Endothelial cell of umbilical vein (primary cell): ENCODE measurements around the gene ABCC11. TPM values are rescaled to one million over a fixed set of nuclear protein-coding genes. Genes with fewer than 3 reads are reported as not detected.

Experiments used
- BruUV-seq: library from RNA; stranded (reverse); fragments of 400-500 nt; replicated peaks from 2 replicates; lab custom pipeline; 2021; lab: Mats Ljungman, UMichigan
- CTCF ChIA-PET: fragments of 300-600, 350-600 bp; sonication (Branson Sonifier 250); formaldehyde crosslinking; loops from one replicate; lab custom pipeline; 2021; ENCODE audit warnings: antibody characterized with exemption, inconsistent platforms; lab: Charles Lee
- POLR2A ChIA-PET: fragments of 300-600, 350-600 bp; sonication (Branson Sonifier 250); formaldehyde crosslinking; loops from one replicate; lab custom pipeline; 2021; ENCODE audit warnings: antibody characterized with exemption, inconsistent platforms; lab: Charles Lee
- DNase-seq: peaks from one replicate; pipeline ENCODE4 v3.0.0-alpha.2; 2011; ENCODE audit warnings: low read depth, low spot score
- FAIRE-seq: peaks from 2 replicates; lab custom pipeline; 2011; peaks lifted over from hg19 to GRCh38; lab: Jason Lieb, UNC
- H2AFZ ChIP-seq: 2 replicates; pipeline ENCODE4 v1.6.0; 2012; ENCODE audit warnings: low read depth, low read length, control low read depth, inconsistent platforms
- H3K27ac ChIP-seq: 2 replicates; pipeline ENCODE4 v1.5.1; 2011; ENCODE audit warnings: low read depth, mild to moderate bottlenecking, control low read depth, low read length, moderate library complexity; ENCODE audit not compliant: insufficient read depth
- H3K27me3 ChIP-seq, 2 experiments: 2 replicates each; pipeline versions ENCODE4 v1.6.0 to v1.6.1; 2011; ENCODE audit warnings: low read length in 2 of 2, mixed read lengths in 1 of 2; ENCODE audit not compliant: control insufficient read depth in 2 of 2, insufficient read depth in 2 of 2
- H3K36me3 ChIP-seq, 2 experiments: 2 replicates in 1 of 2; 3 replicates in 1 of 2; pipeline ENCODE4 v1.5.1; 2011; ENCODE audit warnings: low read length in 2 of 2, mild to moderate bottlenecking in 1 of 2, moderate library complexity in 1 of 2; ENCODE audit not compliant: control insufficient read depth in 2 of 2, insufficient read depth in 2 of 2; ENCODE audit errors: extremely low read depth in 1 of 2
- H3K4me1 ChIP-seq: 3 replicates; pipeline ENCODE4 v1.5.1; 2011; ENCODE audit warnings: mild to moderate bottlenecking, low read length; ENCODE audit not compliant: control insufficient read depth, insufficient read depth; ENCODE audit errors: extremely low read depth
- H3K4me2 ChIP-seq: 2 replicates; pipeline ENCODE4 v1.6.1; 2011; ENCODE audit warnings: low read length, control low read depth, mixed read lengths; ENCODE audit not compliant: insufficient read depth
- H3K4me3 ChIP-seq, 3 experiments: fragments of 200-600 bp in 1 of 3; sonication (generic), shearing (Covaris generic) in 1 of 3; replicated peaks in 1 of 3; 2 replicates each; pipeline ENCODE4 v1.5.1; 2011 to 2016; ENCODE audit warnings: control low read depth in 3 of 3, low read length in 3 of 3, mild to moderate bottlenecking in 2 of 3, inconsistent platforms in 1 of 3, low read depth in 1 of 3, moderate library complexity in 1 of 3; ENCODE audit not compliant: insufficient read depth in 1 of 3
- H3K79me2 ChIP-seq: 2 replicates; pipeline ENCODE4 v1.6.0; 2012; ENCODE audit warnings: low read length, inconsistent platforms; ENCODE audit not compliant: control insufficient read depth, insufficient read depth
- H3K9ac ChIP-seq: replicated peaks from 2 replicates; pipeline ENCODE3; 2011; ENCODE audit warnings: low read length, control low read depth; ENCODE audit not compliant: insufficient read depth; ENCODE audit errors: extremely low read depth
- H3K9me1 ChIP-seq: replicated peaks from 3 replicates; pipeline ENCODE4 v1.6.0; 2011; ENCODE audit warnings: mild to moderate bottlenecking, low read length; ENCODE audit not compliant: control insufficient read depth, insufficient read depth; ENCODE audit errors: extremely low read depth
- H3K9me3 ChIP-seq: replicated peaks from 2 replicates; pipeline ENCODE4 v1.5.1; 2012; ENCODE audit warnings: low read length, inconsistent platforms; ENCODE audit not compliant: control insufficient read depth, insufficient read depth
- H4K20me1 ChIP-seq: replicated peaks from 2 replicates; pipeline ENCODE3; 2011; ENCODE audit warnings: mild to moderate bottlenecking, low read length; ENCODE audit not compliant: control insufficient read depth, insufficient read depth; ENCODE audit errors: extremely low read depth
- EZH2 ChIP-seq: IDR thresholded peaks from 2 replicates; pipeline ENCODE4 v1.6.1; 2012; ENCODE audit warnings: borderline replicate concordance, low read depth, mild to moderate bottlenecking, moderate library complexity, low read length, inconsistent platforms; ENCODE audit not compliant: severe bottlenecking
- FOS ChIP-seq: IDR thresholded peaks from 2 replicates; pipeline ENCODE4 v1.6.1; 2011; ENCODE audit warnings: mild to moderate bottlenecking, low read length, moderate library complexity, borderline replicate concordance; ENCODE audit not compliant: insufficient read depth
- GATA2 ChIP-seq: IDR thresholded peaks from 2 replicates; pipeline ENCODE4 v1.7.0; 2011; ENCODE audit warnings: low read depth, mild to moderate bottlenecking, moderate library complexity, mixed read lengths, low read length; ENCODE audit not compliant: insufficient read length, insufficient read depth
- JUN ChIP-seq: IDR thresholded peaks from 2 replicates; pipeline ENCODE4 v1.6.1; 2011; ENCODE audit warnings: borderline replicate concordance, low read depth; ENCODE audit not compliant: insufficient read length, insufficient read depth
- MYC ChIP-seq: IDR thresholded peaks from one replicate; pipeline ENCODE4 v1.6.1; 2011; ENCODE audit warnings: mild to moderate bottlenecking, low read depth, low read length
- POLR2A ChIP-seq: IDR thresholded peaks from 2 replicates; pipeline ENCODE4 v1.6.1; 2012; ENCODE audit warnings: low read depth, mild to moderate bottlenecking, control low read depth, low read length
- POLR2AphosphoS5 ChIP-seq: IDR thresholded peaks from 2 replicates; pipeline ENCODE4 v1.6.1; 2012; ENCODE audit warnings: low read depth, mild to moderate bottlenecking, control low read depth, low read length, moderate library complexity; ENCODE audit not compliant: insufficient read depth
- dilution Hi-C: fragments of 300-500 bp; cut with MboI; formaldehyde crosslinking; loops from one replicate; pipeline ENCODE4 v1.15.0; 2019; ENCODE audit warnings: low sequenced_read_pairs; ENCODE audit not compliant: extremely low pct_ligation_motif_present
- intact Hi-C: fragments of 100-400 bp; cut with micrococcal nuclease; formaldehyde crosslinking; loops from one replicate; pipeline ENCODE4 v1.10.0; 2022
- polyA plus RNA-seq, 4 experiments: library from polyadenylated mRNA; depleted of rRNA in 3 of 4; stranded (reverse) in 3 of 4; unstranded in 1 of 4; fragments of >200 nt; gene quantifications; 2 replicates each; pipeline versions ENCODE4 v1.2.1 to v1.2.3, GENCODE V29; 2011 to 2012; ENCODE audit warnings: missing spikeins in 1 of 4
- total RNA-seq: library from RNA; stranded (reverse); gene quantifications from 2 replicates; pipeline ENCODE4 v1.2.3, GENCODE V29; 2021
- TF ChIP-seq, protein P1 (sequence below): IDR thresholded peaks from 2 replicates; pipeline ENCODE4 v1.6.1; 2011; ENCODE audit not compliant: insufficient read depth, insufficient read length
- TF ChIP-seq, protein P2 (sequence below), 2 donors: IDR thresholded peaks; 1 replicate in 1 of 2; 2 replicates in 1 of 2; pipeline ENCODE4 v1.5.1; 2011; ENCODE audit warnings: low read length in 2 of 2, mild to moderate bottlenecking in 2 of 2, moderate library complexity in 2 of 2, control low read depth in 1 of 2, inconsistent platforms in 1 of 2, low read depth in 1 of 2; ENCODE audit not compliant: insufficient read depth in 1 of 2; ENCODE audit errors: extremely low read depth in 1 of 2

Gene ABCC11
- total and polyA plus RNA-seq, 2 donors (not counting 3 experiments of a cell fraction or from before 2014, with no cell fraction given) = 0.08 TPM; not detected in 1

DNA sequence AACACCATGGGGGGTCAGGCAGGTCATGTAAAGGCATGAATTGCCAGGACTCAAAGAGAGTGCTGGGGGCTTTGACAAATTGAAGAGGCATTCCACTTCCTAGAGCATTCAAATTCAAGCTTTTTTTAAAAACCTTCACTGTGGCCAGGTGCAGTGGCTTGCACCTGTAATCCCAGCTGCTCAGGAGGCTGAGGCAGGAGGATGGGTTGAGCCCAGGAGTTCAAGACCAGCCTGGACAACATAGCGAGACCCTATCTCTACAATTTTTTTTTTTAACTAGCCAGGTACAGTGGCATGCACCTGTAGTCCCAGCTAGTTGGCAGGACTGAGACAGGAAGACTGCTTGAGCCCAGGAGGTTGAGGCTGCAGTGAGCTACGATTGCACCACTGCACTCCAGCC is 108.8 kb downstream of the ABCC11 start:
- TF ChIP-seq POLR2A (no peak), JUN (no peak), MYC (no peak), GATA2 (no peak), FOS (no peak), POLR2AphosphoS5 (no peak), EZH2 (no peak)
- TF ChIP-seq, protein P1, sequence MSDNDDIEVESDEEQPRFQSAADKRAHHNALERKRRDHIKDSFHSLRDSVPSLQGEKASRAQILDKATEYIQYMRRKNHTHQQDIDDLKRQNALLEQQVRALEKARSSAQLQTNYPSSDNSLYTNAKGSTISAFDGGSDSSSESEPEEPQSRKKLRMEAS = no peak
- TF ChIP-seq, protein P2, sequence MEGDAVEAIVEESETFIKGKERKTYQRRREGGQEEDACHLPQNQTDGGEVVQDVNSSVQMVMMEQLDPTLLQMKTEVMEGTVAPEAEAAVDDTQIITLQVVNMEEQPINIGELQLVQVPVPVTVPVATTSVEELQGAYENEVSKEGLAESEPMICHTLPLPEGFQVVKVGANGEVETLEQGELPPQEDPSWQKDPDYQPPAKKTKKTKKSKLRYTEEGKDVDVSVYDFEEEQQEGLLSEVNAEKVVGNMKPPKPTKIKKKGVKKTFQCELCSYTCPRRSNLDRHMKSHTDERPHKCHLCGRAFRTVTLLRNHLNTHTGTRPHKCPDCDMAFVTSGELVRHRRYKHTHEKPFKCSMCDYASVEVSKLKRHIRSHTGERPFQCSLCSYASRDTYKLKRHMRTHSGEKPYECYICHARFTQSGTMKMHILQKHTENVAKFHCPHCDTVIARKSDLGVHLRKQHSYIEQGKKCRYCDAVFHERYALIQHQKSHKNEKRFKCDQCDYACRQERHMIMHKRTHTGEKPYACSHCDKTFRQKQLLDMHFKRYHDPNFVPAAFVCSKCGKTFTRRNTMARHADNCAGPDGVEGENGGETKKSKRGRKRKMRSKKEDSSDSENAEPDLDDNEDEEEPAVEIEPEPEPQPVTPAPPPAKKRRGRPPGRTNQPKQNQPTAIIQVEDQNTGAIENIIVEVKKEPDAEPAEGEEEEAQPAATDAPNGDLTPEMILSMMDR (IDR thresholded peaks at IDR 0.05; ENCODE audit: extremely low read depth in 1 of 2, insufficient read depth in 1 of 2, low read depth in 1 of 2, low read length in 2 of 2) = no peak
- intact Hi-C loops (no loop called here), dilution Hi-C loops (no loop called here)
- Histone ChIP-seq H3K27ac (no peak overlapping the region), H2AFZ (no peak overlapping the region), H3K4me2 (no peak overlapping the region), H4K20me1 (no peaks in the 10 kb centered on the region), H3K9me1 (no peaks in the 10 kb centered on the region), H3K4me1 (no peaks in the 10 kb centered on the region), H3K9ac (no peak overlapping the region), H3K4me3 (no peak overlapping the region), H3K9me3 (no peaks in the 10 kb centered on the region), H3K27me3 (no peaks in the 10 kb centered on the region), H3K36me3 (no peaks in the 10 kb centered on the region), H3K79me2 (no peaks in the 10 kb centered on the region)
- FAIRE-seq (no peak), DNase-seq (no peak)
- no TSS peak for BruUV-seq
- CTCF ChIA-PET = interaction anchor here (1.7 kb wide), 1 partner anchor 16 kb away, joined by 5 read pairs; no protein-coding TSS in a partner anchor
- POLR2A ChIA-PET = no interaction called here
